NT2/D1 (cell line): ENCODE results near the gene STK17A.

Experiments used
- YY1 ChIP-seq: IDR thresholded peaks from 2 replicates; pipeline ENCODE4 v1.6.1; 2011; ENCODE audit not compliant: insufficient read length, insufficient read depth
- ZNF274 ChIP-seq: IDR thresholded peaks from 2 replicates; pipeline ENCODE4 v1.6.1; 2011; ENCODE audit warnings: mild to moderate bottlenecking, low read depth, low read length

- no peak for TF ChIP-seq YY1
- no peak for TF ChIP-seq ZNF274
These were observed 14.4 kb upstream of the STK17A start for GRCh38 chr7:43568529-43568928.
